ENCODE results near the gene CHSY1. TPM values are rescaled to one million over a fixed set of nuclear protein-coding genes. Genes with fewer than 3 reads are reported as not detected.

The CHSY1 gene
- total RNA-seq, 2 donors from 2014 or later = 91.2 to 93.3 TPM

DNA sequence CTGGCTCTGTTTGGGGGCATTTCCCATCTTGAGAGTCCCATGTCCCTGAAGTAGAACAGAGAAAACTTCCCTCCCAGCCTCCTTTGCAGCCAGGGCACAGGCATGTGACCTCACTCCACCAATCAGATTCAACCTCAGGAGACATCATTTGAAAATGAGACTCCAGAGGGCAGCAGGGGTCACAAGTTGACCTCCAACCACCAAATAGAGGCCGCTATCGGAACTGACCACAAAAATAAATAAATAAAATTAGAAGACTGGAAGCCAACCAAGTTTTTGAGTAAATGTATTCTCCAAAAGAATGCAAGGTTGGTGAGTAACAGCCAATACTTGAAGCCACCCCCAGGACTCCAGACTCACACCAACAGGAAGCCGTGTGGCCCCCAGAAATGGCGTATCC is 106.5 kb downstream of the CHSY1 start:
- H3K27me3 Mint-ChIP-seq = no peaks in the 10 kb centered on the region
- H3K4me1 Mint-ChIP-seq (ENCODE audit: low read depth in 2 of 2) = peaks cover 23 to 36% of the 10 kb centered on the region in 2 donors
- peak; percentile 25 for DNase-seq (ENCODE audit: low spot score)
- no peak for ATAC-seq
- H3K36me3 Mint-ChIP-seq = no peaks in the 10 kb centered on the region
- H3K9me3 Mint-ChIP-seq = no peaks in the 10 kb centered on the region
- no peak overlapping the region for H3K27ac Mint-ChIP-seq
- H3K4me3 Mint-ChIP-seq = no peak overlapping the region

DNA sequence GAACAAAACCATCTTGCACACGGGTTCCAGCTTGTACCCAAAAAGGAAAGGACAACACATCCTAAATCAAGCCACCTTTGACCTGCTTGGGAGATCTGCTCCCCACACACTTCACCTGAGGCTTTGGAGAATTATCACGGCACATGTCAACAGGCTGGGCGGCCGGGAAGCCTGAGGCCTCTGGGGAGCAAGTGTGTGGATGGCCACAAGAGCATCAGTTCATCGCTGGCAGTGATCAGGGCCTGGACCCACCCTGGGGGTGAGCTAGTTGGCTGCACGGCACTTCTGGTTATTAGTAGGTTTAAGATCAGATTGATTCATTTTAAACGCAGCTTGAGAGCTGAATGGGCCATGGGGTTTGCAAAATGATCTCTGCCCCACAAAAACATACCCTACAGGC is 108.5 kb downstream of the CHSY1 start:
- Mint-ChIP-seq H3K9me3 (no peaks in the 10 kb centered on the region), H3K4me1 (ENCODE audit: low read depth in 2 of 2) (peaks cover 16 to 32% of the 10 kb centered on the region in 2 donors), H3K27me3 (no peaks in the 10 kb centered on the region), H3K27ac (no peak overlapping the region), H3K4me3 (no peak overlapping the region), H3K36me3 (no peaks in the 10 kb centered on the region)
- DNase-seq (ENCODE audit: low spot score) (peak; percentile 18), ATAC-seq (no peak)

DNA sequence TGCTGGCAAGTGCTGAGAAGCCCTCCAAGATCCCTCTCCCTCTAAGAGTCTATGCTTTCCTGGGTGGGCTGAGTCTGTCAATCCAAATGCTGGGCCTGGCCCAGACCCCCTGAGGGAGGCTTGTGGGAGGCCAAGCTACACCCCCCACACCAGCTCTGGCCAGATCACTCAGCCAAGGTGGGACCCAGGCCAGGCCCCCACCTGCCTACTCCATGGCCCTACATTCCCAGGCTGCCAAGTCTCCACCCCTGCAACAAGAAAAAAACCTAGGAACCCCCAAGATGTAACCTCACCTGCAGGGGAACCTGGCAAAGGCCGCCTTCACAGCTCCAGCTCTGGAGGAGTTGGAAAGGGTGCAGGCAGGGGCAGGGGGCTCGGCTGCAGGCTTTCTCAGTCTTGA is 109.1 kb downstream of the CHSY1 start:
- Mint-ChIP-seq H3K4me1 (ENCODE audit: low read depth in 2 of 2) (peaks cover 15 to 29% of the 10 kb centered on the region in 2 donors), H3K4me3 (no peak overlapping the region), H3K27me3 (no peaks in the 10 kb centered on the region), H3K9me3 (no peaks in the 10 kb centered on the region), H3K27ac (no peak overlapping the region), H3K36me3 (no peaks in the 10 kb centered on the region)
- ATAC-seq = no peak
- DNase-seq (ENCODE audit: low spot score) = peak; percentile 39

DNA sequence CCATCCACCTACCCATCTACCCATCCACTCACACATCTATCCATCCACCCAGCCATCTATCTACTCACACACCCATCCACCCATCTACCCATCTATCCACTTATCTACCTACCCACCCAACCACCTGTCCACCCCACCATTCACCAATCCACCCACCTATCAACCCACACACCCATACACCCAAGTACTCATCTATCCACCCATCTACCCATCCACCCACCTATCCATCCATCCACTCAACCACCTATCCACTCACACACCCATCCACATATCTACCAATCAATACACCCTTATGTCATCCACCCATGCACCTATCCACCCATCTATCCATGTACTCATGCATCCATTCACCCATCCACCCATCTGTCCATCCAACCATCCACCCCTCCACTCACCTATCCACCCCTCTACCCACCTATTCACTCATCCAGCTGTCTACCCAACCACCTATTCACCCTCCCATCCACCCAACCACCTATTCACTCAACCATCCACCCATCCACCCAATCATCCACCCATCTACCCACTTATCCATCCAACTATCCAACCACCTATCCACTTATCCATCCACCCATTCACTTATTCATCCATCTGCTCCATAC is 109.8 kb downstream of the CHSY1 start:
- Mint-ChIP-seq H3K4me1 (ENCODE audit: low read depth in 2 of 2) (peaks cover 20 to 33% of the 10 kb centered on the region in 2 donors), H3K36me3 (no peaks in the 10 kb centered on the region)
- ATAC-seq = no peak

DNA sequence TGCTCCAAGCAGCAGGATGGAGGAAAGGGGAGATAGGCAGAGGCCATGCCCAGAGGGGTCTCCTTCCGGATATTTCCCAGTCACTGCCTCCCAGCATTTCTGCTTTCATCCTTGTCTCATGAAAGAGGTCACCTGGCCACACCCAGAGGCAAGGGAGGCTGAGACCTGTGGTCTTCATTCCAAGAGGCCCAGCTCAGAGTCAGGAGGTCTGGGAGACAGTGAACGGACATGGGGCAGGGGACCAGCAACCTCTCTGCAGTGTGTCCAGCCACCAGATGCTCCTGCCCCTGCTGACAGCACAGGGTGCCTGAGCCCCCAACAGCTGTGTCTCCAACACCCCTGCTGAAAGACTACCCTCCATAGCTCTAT is 111.2 kb downstream of the CHSY1 start:
- DNase-seq (ENCODE audit: low spot score) (peak; percentile 41), ATAC-seq (no peak)
- Mint-ChIP-seq H3K27ac (peak overlapping the region in 1 of 2 donors; percentile 53), H3K4me3 (no peak overlapping the region), H3K9me3 (no peaks in the 10 kb centered on the region), H3K4me1 (ENCODE audit: low read depth in 2 of 2) (peaks cover 29 to 38% of the 10 kb centered on the region in 2 donors), H3K27me3 (no peaks in the 10 kb centered on the region), H3K36me3 (no peaks in the 10 kb centered on the region)

More for the DNA sequence above, 109.8 kb downstream of the CHSY1 start:
- DNase-seq (ENCODE audit: low spot score) = peak; percentile 42
- no peak overlapping the region for H3K27ac Mint-ChIP-seq
- H3K4me3 Mint-ChIP-seq = no peak overlapping the region
- H3K9me3 Mint-ChIP-seq = no peaks in the 10 kb centered on the region
- no peaks in the 10 kb centered on the region for H3K27me3 Mint-ChIP-seq

DNA sequence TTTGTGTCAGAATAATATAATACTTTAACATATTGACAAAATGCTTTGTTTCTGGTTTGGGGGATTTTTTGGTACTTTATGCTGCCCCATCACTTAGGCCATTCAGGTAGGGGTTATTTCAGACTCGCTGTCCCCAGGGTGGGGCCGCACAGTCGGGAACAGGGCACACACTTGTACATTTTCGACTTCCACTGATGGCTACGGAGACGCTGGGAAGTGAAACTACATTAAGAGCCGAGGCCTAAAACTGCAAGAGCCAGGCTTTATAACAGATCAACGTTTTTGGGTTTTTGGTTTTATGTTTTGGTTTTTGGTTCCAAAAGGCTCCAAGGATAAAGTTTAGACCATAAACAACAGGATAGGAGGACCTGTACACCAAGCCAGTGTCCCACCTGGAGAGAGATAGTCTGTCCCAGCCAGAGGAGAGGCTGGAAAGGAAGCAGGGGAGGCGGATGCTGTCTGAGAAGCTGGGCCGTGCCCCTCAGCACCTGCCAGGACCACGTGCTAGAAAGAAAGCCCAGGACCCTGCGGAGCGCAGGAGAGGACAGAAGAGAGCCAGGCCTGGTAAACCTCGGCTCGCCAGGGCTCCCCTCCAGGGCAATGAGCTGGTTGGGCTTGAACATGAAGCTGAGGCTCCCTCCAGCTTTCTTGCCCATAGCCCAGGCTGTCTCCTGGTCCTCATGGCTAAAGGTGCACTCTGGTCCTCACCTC is 111.7 kb downstream of the CHSY1 start:
- H3K27me3 Mint-ChIP-seq = no peaks in the 10 kb centered on the region
- ATAC-seq = no peak
- DNase-seq (ENCODE audit: low spot score) = peak; percentile 54
- H3K27ac Mint-ChIP-seq = peak overlapping the region in 1 of 2 donors; percentile 53
- H3K9me3 Mint-ChIP-seq = no peaks in the 10 kb centered on the region
- no peaks in the 10 kb centered on the region for H3K36me3 Mint-ChIP-seq
- H3K4me1 Mint-ChIP-seq (ENCODE audit: low read depth in 2 of 2) = peaks cover 34 to 40% of the 10 kb centered on the region in 2 donors
- H3K4me3 Mint-ChIP-seq = no peak overlapping the region

DNA sequence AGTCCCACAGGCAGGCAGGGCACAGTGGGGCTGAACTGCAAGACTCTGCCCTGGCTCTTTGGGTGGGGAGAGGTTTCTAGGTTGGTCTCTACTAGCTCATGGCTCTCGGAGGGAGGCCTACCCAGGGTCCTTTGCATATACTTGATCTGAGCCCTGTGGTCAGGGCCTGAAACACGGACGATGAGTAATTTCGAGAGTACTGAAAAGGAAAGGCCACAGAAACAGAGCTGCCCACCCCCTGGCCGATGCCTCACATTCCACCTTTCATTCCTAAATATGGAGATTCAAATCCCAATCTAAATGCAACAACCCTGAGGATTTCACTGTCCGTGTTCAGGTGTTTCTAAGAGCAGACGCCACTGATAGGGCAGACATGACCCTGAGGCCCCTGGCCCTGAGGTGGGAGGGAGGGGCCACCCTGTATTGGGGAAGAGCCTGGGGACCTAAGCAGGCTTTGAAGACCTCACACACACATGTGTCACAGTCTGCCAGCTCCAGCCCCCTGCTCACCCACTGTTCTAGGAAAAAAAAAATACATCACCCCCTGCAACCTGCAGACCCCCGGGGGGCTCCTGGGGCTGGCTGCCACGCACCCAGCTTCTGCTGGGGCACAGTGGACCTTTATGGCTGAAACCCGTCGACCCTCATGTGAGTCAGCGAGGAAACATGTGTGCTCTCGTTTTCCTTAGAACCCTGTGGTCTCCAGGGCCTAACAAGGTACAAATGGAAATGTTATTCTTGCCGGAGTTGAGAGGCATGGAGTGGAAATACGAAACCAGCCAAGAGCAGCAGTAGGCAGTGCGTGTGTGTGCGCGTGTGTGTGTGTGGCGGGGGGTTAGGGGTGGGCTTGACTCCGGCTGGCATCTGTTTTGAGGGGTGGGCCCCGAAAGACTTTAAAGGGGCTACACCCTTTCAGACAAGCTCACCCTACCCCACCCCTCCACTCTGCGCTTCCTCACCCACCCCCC is 112.7 kb downstream of the CHSY1 start:
- ATAC-seq = no peak
- Mint-ChIP-seq H3K9me3 (no peaks in the 10 kb centered on the region), H3K27ac (peak overlapping the region in 1 of 2 donors; percentile 65), H3K4me1 (ENCODE audit: low read depth in 2 of 2) (peaks cover 35 to 37% of the 10 kb centered on the region in 2 donors), H3K4me3 (no peak overlapping the region), H3K36me3 (no peaks in the 10 kb centered on the region), H3K27me3 (no peaks in the 10 kb centered on the region)
- DNase-seq (ENCODE audit: low spot score) = no peak

DNA sequence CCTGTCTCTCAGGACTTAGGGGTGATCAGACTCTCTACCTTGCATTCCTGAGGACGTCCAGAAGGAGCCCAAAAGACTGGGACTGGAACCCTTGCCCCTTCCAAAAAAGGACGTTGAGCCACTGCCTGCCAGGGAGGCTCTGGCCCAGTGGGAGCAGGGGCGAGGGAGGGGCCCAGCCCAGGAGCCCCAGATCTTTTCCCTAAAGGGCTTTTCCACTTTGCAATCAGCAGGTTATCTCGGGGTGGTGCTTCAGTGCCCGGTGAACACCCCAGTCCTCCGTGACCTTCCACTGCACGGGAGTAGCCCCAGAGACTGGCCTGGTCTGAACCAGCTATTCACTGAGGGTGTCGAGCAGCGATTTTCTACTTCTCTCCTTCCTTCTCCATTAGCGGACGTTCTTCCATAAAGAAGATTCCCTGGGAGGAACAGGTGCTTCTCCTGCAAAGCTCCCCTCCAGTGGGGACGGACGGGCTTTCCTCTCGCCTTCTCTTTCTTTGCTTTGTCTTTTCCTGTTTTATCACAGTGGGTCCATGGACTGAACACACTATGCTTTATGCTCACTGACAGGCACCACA is 113.7 kb downstream of the CHSY1 start:
- Mint-ChIP-seq H3K4me1 (ENCODE audit: low read depth in 2 of 2) (peaks cover 35 to 39% of the 10 kb centered on the region in 2 donors), H3K9me3 (no peaks in the 10 kb centered on the region), H3K27me3 (no peaks in the 10 kb centered on the region), H3K4me3 (peak overlapping the region; percentile 47), H3K36me3 (no peaks in the 10 kb centered on the region), H3K27ac (peak overlapping the region in 1 of 2 donors; percentile 65)
- DNase-seq (ENCODE audit: low spot score) (no peak), ATAC-seq (no peak)

DNA sequence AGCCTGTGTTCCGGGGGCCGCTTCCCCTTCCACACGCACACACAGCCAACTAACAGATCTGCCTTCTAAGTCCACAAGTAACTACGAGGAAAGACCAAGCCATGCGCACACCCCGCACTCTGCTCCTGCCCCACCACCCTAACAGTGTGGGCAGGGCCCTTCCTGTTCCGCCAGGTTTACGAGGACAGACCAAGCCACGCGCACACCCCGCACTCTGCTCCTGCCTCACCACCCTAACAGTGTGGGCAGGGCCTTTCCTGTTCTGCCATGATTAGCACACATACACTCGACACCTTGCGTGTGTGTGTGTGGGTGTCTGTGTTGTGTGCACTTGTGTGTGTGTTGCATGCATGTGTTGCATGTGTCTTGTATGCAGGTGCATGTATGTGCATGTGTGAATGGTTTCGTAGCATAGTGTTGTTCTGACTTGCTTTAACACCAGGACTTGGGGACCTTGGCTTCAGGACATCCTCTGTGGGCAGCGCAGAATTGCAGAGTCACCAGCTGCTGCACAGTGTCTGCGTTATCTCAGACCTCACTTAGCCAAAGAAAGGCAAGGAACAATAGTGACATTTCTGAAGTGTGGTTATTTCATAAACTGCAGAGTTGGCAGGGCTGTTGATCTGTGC is 114.4 kb downstream of the CHSY1 start:
- peak overlapping the region; percentile 73 to 78 for H3K27ac Mint-ChIP-seq
- peaks cover 35 to 39% of the 10 kb centered on the region in 2 donors for H3K4me1 Mint-ChIP-seq (ENCODE audit: low read depth in 2 of 2)
- ATAC-seq = peak; percentile 77 to 81
- H3K27me3 Mint-ChIP-seq = no peaks in the 10 kb centered on the region
- H3K4me3 Mint-ChIP-seq = peak overlapping the region; percentile 77
- no peaks in the 10 kb centered on the region for H3K9me3 Mint-ChIP-seq
- DNase-seq (ENCODE audit: low spot score) = peak; percentile 72
- no peaks in the 10 kb centered on the region for H3K36me3 Mint-ChIP-seq

DNA sequence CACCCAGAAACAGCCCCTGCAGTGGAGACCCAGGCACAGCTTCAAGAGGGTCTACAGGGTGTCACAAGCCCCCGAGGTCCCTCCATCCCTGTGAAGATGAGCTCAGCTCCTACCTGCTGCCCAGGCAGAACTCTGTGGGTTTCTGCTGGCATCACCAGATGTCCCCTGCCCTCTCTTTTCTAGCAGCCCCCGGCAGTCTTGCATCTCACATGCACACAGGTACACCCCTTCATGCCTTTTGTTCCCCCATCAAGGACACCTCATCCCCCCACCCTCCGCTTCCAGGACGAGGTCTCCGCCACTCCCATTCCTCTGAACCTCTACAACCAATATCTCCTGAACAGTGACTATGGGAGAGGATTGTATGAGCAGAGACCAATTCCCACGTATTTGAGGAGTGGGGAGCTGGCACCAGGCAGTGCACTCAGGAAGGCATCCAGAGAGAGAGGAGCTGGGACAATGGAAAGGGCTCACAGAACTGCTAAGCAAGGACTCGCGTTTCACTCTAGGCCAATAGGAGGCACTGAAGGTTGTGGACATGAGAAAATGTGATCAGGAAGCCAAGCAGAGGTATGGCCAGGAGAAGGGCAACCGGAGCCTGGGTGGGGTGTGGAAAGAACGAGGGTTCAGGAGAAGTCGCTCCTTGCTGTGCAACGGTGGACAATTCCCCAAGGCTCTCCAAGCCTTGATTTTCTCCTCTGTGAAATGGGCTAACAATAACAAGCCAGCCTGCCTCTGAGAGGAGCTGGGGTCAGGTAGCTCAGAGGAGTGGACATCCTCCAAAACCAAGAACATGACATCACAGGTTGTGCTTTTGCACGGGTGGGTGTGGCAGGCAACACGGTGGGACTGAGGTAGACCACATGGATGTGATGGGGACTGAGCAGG is 115.2 kb downstream of the CHSY1 start:
- DNase-seq (ENCODE audit: low spot score) = no peak

DNA sequence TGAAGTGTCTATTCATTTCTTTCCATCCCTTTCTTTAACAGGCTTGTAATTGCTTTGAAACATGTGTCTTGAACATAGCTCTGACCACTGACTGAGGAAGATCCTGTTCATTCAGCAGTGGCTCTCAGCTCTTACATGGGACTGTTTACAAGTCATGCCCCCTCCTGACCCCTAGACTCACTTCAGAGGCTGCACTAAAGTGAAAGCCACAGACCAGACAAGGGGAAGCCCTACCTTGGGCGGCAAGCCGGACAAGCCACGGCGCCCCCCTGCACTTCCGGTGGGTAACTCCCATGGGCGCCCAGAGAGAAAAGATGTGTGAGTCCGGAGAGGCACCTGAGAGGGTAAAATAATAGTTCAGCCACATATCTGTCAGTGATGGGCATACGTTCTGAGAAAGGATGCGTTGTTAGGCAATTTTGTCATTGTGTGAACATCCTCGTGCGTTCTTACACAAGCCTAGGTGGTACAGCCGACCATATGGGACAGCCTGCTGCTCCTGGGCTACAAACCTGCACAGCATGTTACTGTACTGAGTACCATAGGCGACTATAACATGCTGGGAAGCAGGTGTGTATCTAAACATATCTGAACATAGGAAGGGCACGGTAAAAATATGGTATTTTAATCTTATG is 116.2 kb downstream of the CHSY1 start:
- H3K27ac Mint-ChIP-seq = peak overlapping the region; percentile 73 to 84
- no peaks in the 10 kb centered on the region for H3K27me3 Mint-ChIP-seq
- peak overlapping the region; percentile 77 for H3K4me3 Mint-ChIP-seq
- DNase-seq (ENCODE audit: low spot score) = peak; percentile 85
- H3K4me1 Mint-ChIP-seq (ENCODE audit: low read depth in 2 of 2) = peaks cover 42 to 48% of the 10 kb centered on the region in 2 donors
- H3K36me3 Mint-ChIP-seq = no peaks in the 10 kb centered on the region
- ATAC-seq = peak; percentile 64 to 85
- no peaks in the 10 kb centered on the region for H3K9me3 Mint-ChIP-seq

More for the DNA sequence above, 115.2 kb downstream of the CHSY1 start:
- H3K27ac Mint-ChIP-seq = peak overlapping the region; percentile 73 to 78
- H3K4me3 Mint-ChIP-seq = peak overlapping the region; percentile 77
- no peaks in the 10 kb centered on the region for H3K9me3 Mint-ChIP-seq
- H3K36me3 Mint-ChIP-seq = no peaks in the 10 kb centered on the region
- H3K4me1 Mint-ChIP-seq (ENCODE audit: low read depth in 2 of 2) = peaks cover 36 to 41% of the 10 kb centered on the region in 2 donors
- ATAC-seq = no peak
- H3K27me3 Mint-ChIP-seq = no peaks in the 10 kb centered on the region

DNA sequence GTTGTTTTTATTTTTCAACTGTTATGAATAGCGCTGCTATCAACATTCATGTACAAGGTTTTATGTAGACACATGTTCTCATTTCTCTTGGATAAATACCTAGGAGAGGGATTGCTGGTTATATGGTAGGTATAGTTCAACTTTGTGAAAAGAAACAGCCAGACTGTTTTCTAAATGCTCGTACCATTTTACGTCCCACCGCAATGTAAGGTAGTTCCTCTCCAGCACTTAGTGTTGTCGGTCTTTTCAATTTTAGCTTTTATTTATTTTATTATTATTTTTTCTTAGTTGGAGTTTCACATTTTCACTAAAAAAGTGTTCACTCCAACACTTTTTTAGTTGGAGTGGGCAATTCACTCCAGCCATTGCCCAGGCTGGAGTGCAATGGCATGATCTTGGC is 117.1 kb downstream of the CHSY1 start:
- H3K4me3 Mint-ChIP-seq = no peak overlapping the region
- peak overlapping the region in 1 of 2 donors; percentile 81 for H3K27ac Mint-ChIP-seq
- ATAC-seq = no peak
- H3K4me1 Mint-ChIP-seq (ENCODE audit: low read depth in 2 of 2) = peaks cover 47 to 55% of the 10 kb centered on the region in 2 donors
- DNase-seq (ENCODE audit: low spot score) = no peak
- peaks cover 3% of the 10 kb centered on the region for H3K9me3 Mint-ChIP-seq
- H3K36me3 Mint-ChIP-seq = peaks cover 4% of the 10 kb centered on the region
- no peaks in the 10 kb centered on the region for H3K27me3 Mint-ChIP-seq
